Adrenal gland (tissue), 5 donors: Measurements from ENCODE around the gene JSRP1.

Source experiments
- CTCF ChIP-seq, 6 experiments: fragments of 450-650 bp in 4 of 6; fragments of 200-600 bp in 2 of 6; sonication (generic) in 1 of 6; IDR thresholded peaks; 1 replicate in 5 of 6; 2 replicates in 1 of 6; pipeline versions ENCODE4 v1.5.1 to v1.8.0; 2016 to 2021; ENCODE audit warnings: antibody characterized with exemption in 6 of 6, mild to moderate bottlenecking in 2 of 6, moderate library complexity in 1 of 6
- POLR2A ChIP-seq, 2 donors: fragments of 450-650 bp; IDR thresholded peaks; one replicate each; pipeline ENCODE4 v1.6.1; 2017; ENCODE audit warnings: antibody characterized with exemption in 2 of 2, mild to moderate bottlenecking in 2 of 2, moderate library complexity in 1 of 2
- donor health status: DM: no; HTN: no; CAD: no.

- TF ChIP-seq CTCF (IDR thresholded peaks at IDR 0.05), result peak in 1 of 6 experiments; percentile 13
- TF ChIP-seq POLR2A (IDR thresholded peaks at IDR 0.05), result no peak
These were observed 34.3 kb downstream of the JSRP1 start for GRCh38 chr19:2221918-2222317.
